GM18520 (cell line): ENCODE results near the gene FAM53B.
"Not testable (repeated sequence)": the region's sequence is repeated elsewhere in the genome, so short reads cannot be mapped to it uniquely, and the experiment has no call there.

Experiments used
- ATAC-seq: cut with Tn5 transposase; IDR thresholded peaks from one replicate; pipeline ENCODE4 v1.9.1; 2021; ENCODE audit not compliant: unreplicated experiment

The FAM53B gene

DNA sequence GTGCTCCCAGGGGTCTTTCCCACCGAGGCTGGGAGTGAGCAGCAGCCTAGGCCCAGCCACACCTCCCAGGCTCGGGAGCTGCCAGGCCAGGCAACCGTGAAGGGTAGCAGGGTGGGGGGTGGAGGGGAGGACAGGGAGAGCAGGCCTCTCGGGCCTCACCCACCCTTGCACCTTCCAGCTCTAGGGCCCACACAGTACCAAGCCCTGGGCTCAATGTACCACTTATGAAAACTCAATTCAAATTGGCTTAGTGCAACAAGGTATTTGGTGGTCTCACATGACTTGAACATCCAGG is 127.4 kb downstream of the FAM53B start:
- ATAC-seq, result no peak

- ATAC-seq, result no peak
Observed at GRCh38 chr10:124616040-124616835, 127.9 kb downstream of the FAM53B start.

DNA sequence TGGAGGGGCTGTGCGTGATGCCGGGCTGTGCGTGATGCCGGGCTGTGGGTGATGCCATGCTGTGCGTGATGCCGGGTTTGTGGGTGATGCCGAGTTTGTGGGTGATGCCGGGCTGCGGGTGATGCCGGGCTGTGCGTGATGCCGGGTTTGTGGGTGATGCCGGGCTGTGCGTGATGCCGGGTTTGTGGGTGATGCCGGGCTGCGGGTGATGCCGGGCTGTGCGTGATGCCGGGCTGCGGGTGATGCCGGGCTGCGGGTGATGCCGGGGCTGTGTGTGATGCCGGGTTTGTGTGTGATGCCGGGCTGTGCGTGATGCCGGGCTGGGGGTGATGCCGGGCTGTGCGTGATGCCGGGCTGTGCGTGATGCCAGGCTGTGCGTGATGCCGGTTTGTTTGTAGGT is 128.9 kb downstream of the FAM53B start:
- no peak for ATAC-seq

GRCh38 chr10:124614003-124614659 is 130.0 kb downstream of the FAM53B start:
- ATAC-seq, result no peak

DNA sequence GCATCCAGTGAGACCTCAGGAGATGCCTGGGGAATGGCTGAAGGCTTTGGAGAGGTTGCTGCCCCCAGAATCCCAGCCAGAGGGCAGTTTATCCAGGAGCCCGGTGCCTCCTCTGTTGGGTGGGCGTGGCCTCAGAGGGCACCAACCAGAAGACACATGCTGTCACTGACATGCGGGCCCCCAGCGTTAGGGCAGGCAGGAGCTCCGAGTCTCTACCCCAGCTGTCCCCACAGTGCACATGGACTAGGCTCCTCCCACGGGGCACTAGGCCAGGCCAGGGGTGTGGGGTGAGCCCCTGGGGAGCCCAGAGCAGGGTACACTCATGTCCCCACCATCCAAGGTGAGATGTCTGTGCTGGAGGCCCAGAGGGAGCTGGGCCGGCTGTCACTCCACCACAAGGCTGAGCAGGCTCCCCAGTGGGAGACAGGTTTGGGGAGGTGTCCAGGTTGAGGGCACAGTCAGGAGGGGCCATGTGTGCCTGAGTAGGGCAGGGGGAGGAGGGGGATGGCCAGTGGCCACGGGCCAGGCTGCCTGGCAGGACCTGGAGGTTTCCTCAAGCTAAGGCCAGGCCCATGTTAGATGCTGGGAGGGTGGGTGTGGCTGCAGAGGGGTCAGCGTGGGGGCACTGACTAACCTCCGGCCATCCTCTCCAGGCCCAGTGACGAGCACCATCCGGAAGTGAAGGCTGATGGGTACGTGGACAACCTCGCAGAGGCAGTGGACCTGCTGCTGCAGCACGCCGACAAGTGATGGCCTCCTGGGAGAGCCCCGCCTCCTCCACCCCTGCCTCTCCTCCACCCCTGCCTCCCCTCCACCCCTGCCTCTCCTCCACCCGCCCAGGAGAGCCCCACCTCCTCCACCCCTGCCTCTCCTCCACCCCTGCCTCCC is 131.3 kb downstream of the FAM53B start:
- ATAC-seq, result no peak

DNA sequence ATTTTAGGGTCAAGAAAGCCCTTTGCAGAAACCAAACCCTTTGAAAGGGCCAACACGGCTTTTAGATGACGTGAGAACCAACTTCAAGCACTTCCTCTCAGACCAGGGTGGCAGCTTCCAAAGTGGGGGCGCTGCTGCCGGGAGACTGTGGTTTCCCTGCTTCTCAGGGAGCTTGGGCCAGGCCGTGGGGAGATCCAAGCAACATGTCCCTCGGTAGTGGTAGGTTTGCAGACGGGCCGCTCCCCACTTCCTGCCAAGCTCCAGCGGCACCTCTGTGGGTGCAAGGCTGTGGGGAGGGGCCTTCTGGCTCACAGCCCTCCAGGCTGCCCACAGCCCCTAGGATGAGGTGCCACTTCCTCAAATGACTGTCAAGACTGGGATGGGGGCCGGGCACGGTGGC is 132.4 kb downstream of the FAM53B start:
- no peak for ATAC-seq

DNA sequence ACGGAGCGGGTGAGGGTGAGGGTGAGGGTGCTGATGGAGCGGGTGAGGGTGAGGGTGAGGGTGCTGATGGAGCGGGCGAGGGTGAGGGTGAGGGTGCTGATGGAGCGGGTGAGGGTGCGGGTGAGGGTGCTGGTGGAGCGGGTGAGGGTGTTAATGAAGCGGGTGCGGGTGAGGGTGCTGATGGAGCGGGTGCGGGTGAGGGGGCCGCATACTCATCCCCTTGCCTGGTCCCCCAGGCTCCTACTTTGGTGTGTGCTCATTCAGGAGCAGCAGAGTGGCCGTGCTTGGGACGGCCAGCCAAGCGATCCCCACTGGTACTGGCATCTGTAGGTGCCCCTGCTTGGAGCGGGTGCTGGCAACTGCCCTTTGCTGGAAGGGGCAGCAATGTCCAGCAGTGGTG is 133.3 kb downstream of the FAM53B start:
- not testable (repeated sequence) for ATAC-seq

DNA sequence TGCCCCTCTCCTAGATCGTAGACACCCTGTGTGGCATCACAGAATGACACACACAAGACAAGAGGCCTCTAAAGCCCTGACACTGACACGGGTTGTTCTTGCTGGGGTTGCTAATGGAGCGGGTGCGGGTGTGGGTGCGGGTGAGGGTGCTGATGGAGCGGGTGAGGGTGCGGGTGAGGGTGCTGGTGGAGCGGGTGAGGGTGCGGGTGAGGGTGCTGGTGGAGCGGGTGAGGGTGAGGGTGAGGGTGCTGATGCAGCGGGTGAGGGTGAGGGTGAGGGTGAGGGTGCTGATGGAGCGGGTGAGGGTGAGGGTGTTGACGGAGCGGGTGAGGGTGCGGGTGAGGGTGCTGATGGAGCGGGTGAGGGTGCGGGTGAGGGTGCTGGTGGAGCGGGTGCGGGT is 134.0 kb downstream of the FAM53B start:
- ATAC-seq, result not testable (repeated sequence)

DNA sequence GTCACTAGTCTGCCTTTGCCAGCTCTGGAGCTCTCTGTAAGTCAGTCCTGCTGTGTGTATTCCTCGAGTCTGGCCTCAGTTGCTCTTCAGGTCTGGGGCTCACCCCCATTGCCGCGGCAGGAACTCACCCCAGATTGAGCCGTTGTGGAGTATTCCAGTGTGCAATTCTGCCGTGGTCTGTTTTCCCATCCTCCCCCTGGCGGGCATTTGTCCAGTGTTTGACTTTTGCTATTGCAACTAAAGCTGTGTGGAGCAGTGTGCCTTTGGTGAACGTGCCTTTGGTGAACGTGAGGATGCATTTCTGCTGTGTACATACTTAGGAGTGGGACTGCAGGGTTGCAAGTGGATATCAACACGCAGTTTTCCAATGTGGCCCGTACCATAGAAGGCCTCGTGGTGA is 134.5 kb downstream of the FAM53B start:
- no peak for ATAC-seq

DNA sequence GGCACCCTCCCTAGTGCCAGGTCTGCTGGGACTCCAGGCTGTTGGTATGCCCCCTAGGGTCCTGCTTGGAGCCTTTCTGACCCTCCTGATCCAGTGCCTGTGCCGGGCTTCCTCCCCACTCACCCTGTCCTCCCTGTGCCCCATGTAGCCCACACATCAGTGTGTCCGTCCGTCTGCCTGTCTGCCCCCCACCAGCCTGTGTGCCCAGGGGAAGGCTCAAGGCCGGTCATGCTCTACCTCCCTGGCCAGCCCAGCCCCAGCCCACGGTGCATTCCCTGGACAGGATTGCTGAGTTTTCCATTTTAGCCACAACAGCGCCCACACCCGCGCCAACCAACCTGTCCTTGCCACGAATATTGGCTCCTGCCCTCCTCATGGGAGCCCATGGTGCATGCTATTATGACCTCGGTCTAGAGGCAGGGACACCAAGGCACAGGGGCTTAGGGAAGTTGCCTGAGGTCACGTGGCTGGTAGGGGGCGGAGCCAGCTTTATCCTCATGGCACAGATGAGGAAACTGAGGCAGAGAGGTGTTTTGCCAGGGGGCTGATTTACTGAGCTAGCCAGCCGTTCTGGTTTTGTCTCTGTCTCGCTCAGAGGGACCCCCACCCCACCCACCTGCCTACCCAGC is 136.0 kb downstream of the FAM53B start:
- no peak for ATAC-seq

DNA sequence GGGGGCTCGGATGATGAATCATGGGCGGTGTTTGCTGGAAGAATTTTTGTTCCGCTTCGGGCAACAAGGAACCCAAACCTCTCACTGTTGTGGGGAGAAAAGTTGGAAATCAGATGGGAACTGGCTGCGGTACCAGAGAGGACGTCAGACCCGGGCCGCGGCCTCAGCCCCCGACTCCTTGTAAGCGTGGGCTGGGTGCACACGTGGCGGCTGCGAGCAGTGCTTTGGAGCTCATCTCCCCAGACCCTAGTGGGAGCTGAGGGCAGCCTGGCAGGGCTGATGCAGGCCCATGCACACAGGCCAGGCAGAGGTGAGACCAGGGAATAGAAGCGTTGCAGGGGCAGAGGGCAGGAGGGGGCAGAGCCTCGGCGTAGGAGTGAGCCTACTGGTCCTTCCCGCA is 136.5 kb downstream of the FAM53B start:
- ATAC-seq, result no peak

GRCh38 chr10:124606822-124607221 is 137.4 kb downstream of the FAM53B start:
- no peak for ATAC-seq

DNA sequence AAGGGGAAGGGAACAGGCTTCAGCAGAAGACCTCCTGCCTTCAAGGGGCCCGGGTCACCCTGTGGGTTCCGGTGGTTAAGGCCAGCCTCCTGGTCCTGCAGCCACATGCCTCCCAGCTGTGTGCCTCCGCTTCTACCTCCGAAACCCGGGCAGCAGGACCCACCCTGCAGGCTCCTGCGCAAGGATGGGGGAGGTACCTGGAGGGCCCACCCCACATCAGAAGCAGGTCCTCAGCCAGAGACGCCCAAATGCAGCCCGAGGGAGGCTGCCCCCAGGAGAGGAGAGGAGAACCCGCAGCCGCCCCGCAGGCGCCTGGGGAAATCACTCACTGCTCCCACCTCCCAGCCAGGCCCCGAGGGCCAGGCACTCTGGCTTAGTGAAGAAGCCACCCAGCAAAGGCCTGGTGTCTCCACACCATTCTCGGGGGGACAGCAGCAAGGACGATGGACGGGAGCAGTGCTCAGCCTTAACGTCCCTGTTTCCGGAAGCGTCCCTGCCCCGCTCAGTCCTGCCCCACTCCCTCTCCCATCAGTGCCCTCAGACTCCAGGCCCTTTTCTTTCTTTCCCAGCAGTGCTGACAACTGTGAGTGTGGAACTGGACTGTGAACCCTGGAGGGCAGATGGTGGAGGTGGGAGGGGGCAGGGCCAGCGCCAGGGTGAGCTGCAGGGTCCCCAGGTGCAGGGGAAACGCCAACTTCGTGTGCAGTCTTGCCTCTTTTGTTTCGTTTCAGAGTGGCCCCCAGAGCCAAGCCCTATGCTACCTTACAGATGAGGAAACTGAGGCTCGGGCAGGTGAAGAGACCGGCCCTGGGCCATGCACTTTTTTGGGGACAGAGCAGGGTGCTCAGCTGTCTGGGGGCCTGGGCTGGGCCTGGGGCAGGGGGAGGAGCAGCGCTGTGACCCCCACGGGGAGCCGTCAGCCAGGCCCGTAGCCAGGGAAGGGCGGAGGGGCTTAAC is 138.0 kb downstream of the FAM53B start:
- ATAC-seq, result no peak

DNA sequence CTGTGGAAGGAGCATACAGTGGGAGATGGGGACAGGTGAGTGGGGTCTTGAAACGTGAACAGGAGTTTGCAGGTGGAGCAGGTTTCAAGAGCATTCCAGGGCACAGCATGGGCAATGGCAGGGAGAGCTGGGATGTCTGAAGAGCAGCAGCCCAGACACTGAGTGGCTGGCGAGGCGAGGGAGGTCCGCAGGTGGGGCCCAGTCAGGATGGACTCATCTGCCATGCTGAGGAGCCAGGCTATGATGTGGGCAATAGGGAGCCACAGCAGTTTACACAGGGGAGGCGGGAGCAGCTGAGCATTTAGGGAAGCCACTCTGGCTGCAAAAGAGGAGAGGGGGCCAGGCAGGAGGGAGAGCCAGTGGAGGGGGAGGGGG is 138.7 kb downstream of the FAM53B start:
- no peak for ATAC-seq

GRCh38 chr10:124605001-124605370 is 139.2 kb downstream of the FAM53B start:
- no peak for ATAC-seq

DNA sequence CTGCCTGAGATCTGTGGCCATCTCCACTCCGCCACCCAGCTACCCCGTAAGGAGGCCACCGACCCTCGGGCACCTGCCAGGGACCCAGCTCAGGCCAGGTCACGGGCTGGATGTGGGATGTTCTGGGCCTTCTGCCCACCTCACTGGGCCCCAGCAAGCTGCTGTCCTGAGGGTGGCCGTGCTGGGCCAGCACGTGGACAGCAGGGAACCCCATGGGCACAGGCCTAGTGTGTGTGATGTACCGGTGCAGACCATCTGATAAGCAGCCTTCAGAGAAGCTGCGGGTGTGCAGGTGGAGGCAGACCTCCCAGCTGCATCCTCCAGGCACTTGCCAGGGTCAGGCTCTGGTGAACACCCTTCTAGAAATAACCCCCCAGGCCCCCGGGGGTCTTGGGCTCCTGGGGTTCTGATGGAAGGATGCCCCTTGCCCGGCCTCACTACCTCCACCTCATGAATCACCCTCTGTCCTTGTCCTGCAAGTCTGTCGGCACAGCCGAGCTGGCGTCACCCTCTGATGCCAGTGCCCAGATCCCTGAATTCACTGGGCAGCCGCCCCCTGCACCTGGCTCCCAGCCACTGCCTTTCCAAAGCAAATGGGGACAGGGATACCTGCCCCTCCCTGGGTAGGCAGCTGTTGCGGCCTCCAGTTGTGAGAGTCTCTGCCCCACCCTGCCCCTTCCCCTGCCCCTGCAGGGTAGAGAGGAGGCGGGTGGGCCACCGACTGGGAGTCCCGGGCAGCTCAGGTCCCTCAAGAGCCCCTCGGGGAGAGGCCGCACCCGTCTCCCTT is 139.8 kb downstream of the FAM53B start:
- ATAC-seq, result no peak

DNA sequence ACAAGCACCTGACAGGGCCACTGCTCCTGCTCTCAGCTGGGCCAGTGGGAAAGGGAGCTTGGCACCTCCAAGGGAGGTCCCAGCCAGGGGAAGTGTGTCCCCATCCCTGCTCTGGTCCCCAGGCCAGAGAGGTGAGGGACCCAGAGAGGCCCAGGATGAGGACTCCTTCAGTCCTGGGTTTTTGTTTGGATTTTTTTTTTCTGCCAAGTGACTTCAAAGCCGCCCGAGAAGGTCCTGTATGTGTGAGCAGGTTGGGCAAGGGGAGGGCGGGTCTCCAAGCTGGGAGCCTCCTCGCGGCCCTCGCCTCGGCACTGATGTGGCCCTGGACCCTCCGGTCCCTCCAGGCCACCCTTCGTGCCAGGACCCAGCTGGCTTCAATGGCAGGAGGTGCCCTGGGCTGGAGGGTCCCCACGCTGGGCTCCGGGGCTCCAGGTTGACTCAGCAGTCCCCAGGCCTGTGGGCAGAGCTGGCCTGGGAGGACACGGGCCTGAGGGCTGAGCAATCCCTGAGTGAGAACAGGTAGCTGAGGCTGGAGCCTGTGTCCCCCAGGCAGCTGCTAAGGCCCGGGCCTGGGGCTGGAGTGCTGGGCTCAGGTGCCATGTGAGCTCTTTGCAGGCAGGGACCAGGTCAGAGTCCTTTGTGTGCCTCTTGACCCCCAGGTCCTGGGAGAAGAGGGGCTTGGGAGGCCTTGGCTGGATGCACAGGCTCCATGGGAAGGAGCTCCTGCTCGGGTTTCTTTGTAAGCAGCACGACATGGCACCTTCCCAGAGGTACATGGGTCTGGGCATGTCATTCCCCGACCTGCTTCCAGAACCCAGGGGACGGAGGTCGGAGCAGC is 140.6 kb downstream of the FAM53B start:
- ATAC-seq, result no peak

- no peak for ATAC-seq
Observed at GRCh38 chr10:124602646-124603365, 141.4 kb downstream of the FAM53B start.
